Astrocyte (in vitro differentiated cells and primary cell): ENCODE data around the gene FMN2. TPM values are rescaled to one million over a fixed set of nuclear protein-coding genes. Genes with fewer than 3 reads are reported as not detected.

ENCODE experiments used
- DNase-seq: peaks from one replicate; pipeline ENCODE4 v3.0.0-alpha.2; 2010; ENCODE audit warnings: low read depth
- FAIRE-seq: peaks from 2 replicates; lab custom pipeline; 2011; peaks lifted over from hg19 to GRCh38; lab: Jason Lieb, UNC
- H2AFZ ChIP-seq: 2 replicates; pipeline ENCODE4 v1.6.0; 2012; ENCODE audit warnings: low read depth, low read length, inconsistent platforms
- H3K27ac ChIP-seq: 2 replicates; pipeline ENCODE4 v1.5.1; 2011; ENCODE audit warnings: low read depth, low read length, inconsistent platforms
- H3K27me3 ChIP-seq: 2 replicates; pipeline ENCODE4 v1.6.0; 2011; ENCODE audit warnings: low read length, inconsistent platforms; ENCODE audit not compliant: insufficient read depth
- H3K36me3 ChIP-seq: 2 replicates; pipeline ENCODE4 v1.5.1; 2011; ENCODE audit warnings: low read length, inconsistent platforms; ENCODE audit not compliant: insufficient read depth
- H3K4me1 ChIP-seq: 2 replicates; pipeline ENCODE4 v1.5.1; 2011; ENCODE audit warnings: low read length, inconsistent platforms; ENCODE audit not compliant: insufficient read depth
- H3K4me2 ChIP-seq: 2 replicates; pipeline ENCODE4 v1.6.0; 2012; ENCODE audit warnings: low read length, inconsistent platforms
- H3K4me3 ChIP-seq: 2 replicates; pipeline ENCODE4 v1.5.1; 2011; ENCODE audit warnings: low read depth, mild to moderate bottlenecking, low read length, inconsistent platforms; ENCODE audit not compliant: insufficient read depth
- H3K79me2 ChIP-seq: 2 replicates; pipeline ENCODE4 v1.6.0; 2012; ENCODE audit warnings: mild to moderate bottlenecking, low read length, inconsistent platforms; ENCODE audit not compliant: insufficient read depth
- H3K9ac ChIP-seq: 2 replicates; pipeline ENCODE4 v1.6.0; 2012; ENCODE audit warnings: mild to moderate bottlenecking, low read length, inconsistent platforms
- H3K9me3 ChIP-seq: 2 replicates; pipeline ENCODE4 v1.5.1; 2012; ENCODE audit warnings: low read depth, mild to moderate bottlenecking, low read length, inconsistent platforms; ENCODE audit not compliant: insufficient read depth
- H4K20me1 ChIP-seq: 2 replicates; pipeline ENCODE4 v1.6.0; 2012; ENCODE audit warnings: low read length, inconsistent platforms; ENCODE audit not compliant: insufficient read depth
- H3K27ac Mint-ChIP-seq: one replicate; pipeline ENCODE4 v1.8.0; 2021; ENCODE audit warnings: mild to moderate bottlenecking, mixed read lengths; ENCODE audit not compliant: unreplicated experiment
- H3K27me3 Mint-ChIP-seq: one replicate; pipeline ENCODE4 v1.8.0; 2021; ENCODE audit warnings: low read depth, mixed read lengths; ENCODE audit not compliant: unreplicated experiment
- H3K36me3 Mint-ChIP-seq: one replicate; pipeline ENCODE4 v1.8.0; 2021; ENCODE audit warnings: low read depth, mixed read lengths; ENCODE audit not compliant: unreplicated experiment
- H3K4me1 Mint-ChIP-seq: one replicate; pipeline ENCODE4 v1.8.0; 2021; ENCODE audit warnings: low read depth, mixed read lengths; ENCODE audit not compliant: unreplicated experiment
- H3K4me3 Mint-ChIP-seq: one replicate; pipeline ENCODE4 v1.8.0; 2021; ENCODE audit warnings: mild to moderate bottlenecking, moderate library complexity, mixed read lengths; ENCODE audit not compliant: unreplicated experiment
- H3K9me3 Mint-ChIP-seq: one replicate; pipeline ENCODE4 v1.8.0; 2021; ENCODE audit warnings: mild to moderate bottlenecking, mixed read lengths; ENCODE audit not compliant: unreplicated experiment
- EZH2 ChIP-seq: IDR thresholded peaks from 2 replicates; pipeline ENCODE4 v1.6.1; 2012; ENCODE audit warnings: mild to moderate bottlenecking, low read length, inconsistent platforms; ENCODE audit not compliant: insufficient read depth
- total RNA-seq: library from RNA; stranded (reverse); gene quantifications from 2 replicates; pipeline ENCODE4 v1.2.1, GENCODE V29; 2021
- TF ChIP-seq, protein P1 (sequence below): IDR thresholded peaks from 2 replicates; pipeline ENCODE4 v1.5.1; 2011; ENCODE audit warnings: low read depth, mild to moderate bottlenecking, inconsistent platforms, low read length, moderate library complexity; ENCODE audit not compliant: insufficient read depth

The FMN2 gene
- total RNA-seq, 1 donor from 2014 or later = 2.4 TPM

DNA sequence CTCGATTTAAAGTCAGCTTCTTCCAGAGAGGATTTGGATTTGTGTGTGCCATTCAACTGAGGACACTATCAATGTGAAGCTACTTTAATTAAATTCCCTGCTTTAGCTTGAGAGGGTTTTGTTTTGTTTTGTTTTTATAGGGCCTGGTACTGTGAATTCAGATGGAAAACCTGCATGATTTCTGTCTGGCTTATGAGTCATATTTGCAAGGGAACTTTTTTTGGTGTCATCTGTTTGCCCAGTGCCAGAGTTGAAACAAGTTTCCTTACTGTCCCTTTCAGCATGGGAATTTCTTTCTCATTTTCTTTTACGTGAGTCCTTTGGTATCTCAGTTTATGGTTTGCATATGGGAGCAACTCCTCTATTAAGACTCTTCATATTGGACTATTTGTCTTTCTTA is 325.6 kb downstream of the FMN2 start:
- Histone ChIP-seq H4K20me1 (no peaks in the 10 kb centered on the region), H3K27me3 (no peaks in the 10 kb centered on the region), H3K36me3 (no peaks in the 10 kb centered on the region), H3K4me3 (no peak overlapping the region), H3K27ac (no peak overlapping the region), H3K9ac (peak overlapping the region; percentile 4), H3K4me1 (no peaks in the 10 kb centered on the region), H3K79me2 (no peaks in the 10 kb centered on the region), H2AFZ (no peak overlapping the region), H3K9me3 (no peaks in the 10 kb centered on the region), H3K4me2 (no peak overlapping the region)
- DNase-seq (no peak), FAIRE-seq (peak; percentile 56)
- no peaks in the 10 kb centered on the region for H3K27me3 Mint-ChIP-seq
- H3K36me3 Mint-ChIP-seq = no peaks in the 10 kb centered on the region
- H3K4me1 Mint-ChIP-seq = no peaks in the 10 kb centered on the region
- TF ChIP-seq EZH2 = no peak
- TF ChIP-seq, protein P1, sequence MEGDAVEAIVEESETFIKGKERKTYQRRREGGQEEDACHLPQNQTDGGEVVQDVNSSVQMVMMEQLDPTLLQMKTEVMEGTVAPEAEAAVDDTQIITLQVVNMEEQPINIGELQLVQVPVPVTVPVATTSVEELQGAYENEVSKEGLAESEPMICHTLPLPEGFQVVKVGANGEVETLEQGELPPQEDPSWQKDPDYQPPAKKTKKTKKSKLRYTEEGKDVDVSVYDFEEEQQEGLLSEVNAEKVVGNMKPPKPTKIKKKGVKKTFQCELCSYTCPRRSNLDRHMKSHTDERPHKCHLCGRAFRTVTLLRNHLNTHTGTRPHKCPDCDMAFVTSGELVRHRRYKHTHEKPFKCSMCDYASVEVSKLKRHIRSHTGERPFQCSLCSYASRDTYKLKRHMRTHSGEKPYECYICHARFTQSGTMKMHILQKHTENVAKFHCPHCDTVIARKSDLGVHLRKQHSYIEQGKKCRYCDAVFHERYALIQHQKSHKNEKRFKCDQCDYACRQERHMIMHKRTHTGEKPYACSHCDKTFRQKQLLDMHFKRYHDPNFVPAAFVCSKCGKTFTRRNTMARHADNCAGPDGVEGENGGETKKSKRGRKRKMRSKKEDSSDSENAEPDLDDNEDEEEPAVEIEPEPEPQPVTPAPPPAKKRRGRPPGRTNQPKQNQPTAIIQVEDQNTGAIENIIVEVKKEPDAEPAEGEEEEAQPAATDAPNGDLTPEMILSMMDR = no peak
- peaks cover 1% of the 10 kb centered on the region for H3K9me3 Mint-ChIP-seq
- no peak overlapping the region for H3K4me3 Mint-ChIP-seq
- H3K27ac Mint-ChIP-seq = no peak overlapping the region

DNA sequence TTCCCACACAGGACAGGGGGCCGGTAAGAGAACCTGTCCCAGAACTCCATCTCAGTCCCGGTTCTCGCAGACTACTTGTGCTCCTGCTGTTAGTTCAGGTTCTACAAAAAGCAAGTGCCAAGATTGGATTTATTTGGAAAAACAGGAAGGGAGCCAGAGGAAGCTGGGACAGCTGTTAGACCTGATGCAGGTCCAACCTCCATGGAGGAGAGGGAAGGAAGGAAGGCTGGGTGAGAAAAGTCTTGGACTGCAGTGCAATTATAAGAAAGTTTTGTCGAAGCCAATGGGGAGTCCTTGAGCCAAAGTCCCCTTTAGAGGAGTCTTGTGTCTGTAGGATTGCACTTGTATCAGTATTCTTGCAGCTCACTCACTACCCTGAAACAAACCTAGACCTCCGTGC is 329.1 kb downstream of the FMN2 start:
- Histone ChIP-seq H3K4me3 (no peak overlapping the region), H3K4me2 (no peak overlapping the region), H4K20me1 (no peaks in the 10 kb centered on the region), H3K4me1 (no peaks in the 10 kb centered on the region), H3K79me2 (no peaks in the 10 kb centered on the region), H2AFZ (no peak overlapping the region), H3K27me3 (no peaks in the 10 kb centered on the region), H3K9me3 (no peaks in the 10 kb centered on the region), H3K27ac (no peak overlapping the region), H3K36me3 (no peaks in the 10 kb centered on the region), H3K9ac (no peak overlapping the region)
- TF ChIP-seq EZH2 = no peak
- TF ChIP-seq, protein P1 = no peak
- no peak for DNase-seq
- no peak for FAIRE-seq
- Mint-ChIP-seq H3K4me3 (no peak overlapping the region), H3K4me1 (no peaks in the 10 kb centered on the region), H3K27ac (no peak overlapping the region), H3K9me3 (peaks cover 1% of the 10 kb centered on the region), H3K27me3 (no peaks in the 10 kb centered on the region), H3K36me3 (no peaks in the 10 kb centered on the region)

DNA sequence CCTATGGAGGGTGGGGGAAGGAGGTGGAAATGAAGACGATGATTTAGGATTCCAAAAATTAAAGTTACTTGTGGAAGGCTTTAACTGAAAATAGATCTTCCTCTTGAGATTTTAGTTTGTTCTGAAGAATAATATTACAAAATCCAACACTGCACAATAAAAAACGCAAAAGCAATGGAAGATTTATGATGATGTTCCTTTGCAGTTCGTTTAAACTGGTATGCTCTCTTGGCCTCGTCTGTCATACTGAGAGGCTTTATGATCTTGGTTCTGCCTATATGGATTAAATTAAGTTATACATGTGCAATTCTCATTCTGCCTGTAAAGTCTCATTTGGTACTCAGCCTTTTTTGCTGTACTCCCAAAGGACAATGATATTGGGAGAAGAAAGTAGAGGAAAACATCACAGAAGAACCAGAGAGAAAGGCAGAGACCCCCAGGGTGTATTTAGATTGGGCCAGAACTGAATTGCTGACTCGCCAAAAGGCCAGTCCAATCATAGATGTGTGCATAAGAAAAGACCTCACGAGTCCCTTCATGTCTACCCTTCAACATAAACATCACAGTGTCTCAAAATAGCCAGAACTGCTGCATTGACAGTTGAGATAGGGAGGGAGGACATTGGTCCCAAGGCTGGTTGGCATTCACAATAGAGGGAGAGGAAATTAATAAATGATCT is 331.7 kb downstream of the FMN2 start:
- Histone ChIP-seq H3K4me3 (no peak overlapping the region), H3K4me1 (no peaks in the 10 kb centered on the region), H3K79me2 (no peaks in the 10 kb centered on the region), H3K27ac (no peak overlapping the region), H3K27me3 (no peaks in the 10 kb centered on the region), H3K9ac (no peak overlapping the region), H4K20me1 (no peaks in the 10 kb centered on the region), H3K36me3 (no peaks in the 10 kb centered on the region), H2AFZ (no peak overlapping the region), H3K4me2 (no peak overlapping the region), H3K9me3 (no peaks in the 10 kb centered on the region)
- H3K36me3 Mint-ChIP-seq = no peaks in the 10 kb centered on the region
- no peak overlapping the region for H3K4me3 Mint-ChIP-seq
- no peaks in the 10 kb centered on the region for H3K27me3 Mint-ChIP-seq
- no peak for FAIRE-seq
- H3K27ac Mint-ChIP-seq = no peak overlapping the region
- H3K9me3 Mint-ChIP-seq = peaks cover 1% of the 10 kb centered on the region
- TF ChIP-seq EZH2 = no peak
- TF ChIP-seq, protein P1 = no peak
- H3K4me1 Mint-ChIP-seq = no peaks in the 10 kb centered on the region
- no peak for DNase-seq
